SK-N-SH (cell line): Measurements from ENCODE around the gene RGS6. TPM values are rescaled to one million over a fixed set of nuclear protein-coding genes. Genes with fewer than 3 reads are reported as not detected.
"Not testable (repeated sequence)": the region's sequence is repeated elsewhere in the genome, so short reads cannot be mapped to it uniquely, and the experiment has no call there.

ENCODE experiments used
- CTCF ChIA-PET: fragments of 300-600, 350-600 bp; formaldehyde crosslinking; extraction: SDS; loops from one replicate; lab custom pipeline; 2021; lab: Yijun Ruan, JAX
- POLR2A ChIA-PET: fragments of 350-600 bp; sonication (Branson Sonifier 250); formaldehyde crosslinking; extraction: SDS; loops from one replicate; lab custom pipeline; 2020; ENCODE audit warnings: antibody characterized with exemption, inconsistent platforms; lab: Yijun Ruan, JAX
- DNase-seq: peaks from one replicate; pipeline ENCODE4 v3.0.0; 2012
- H2AFZ ChIP-seq: fragments of 200-600 bp; sonication (generic); 2 replicates; pipeline ENCODE4 v1.8.1; 2016; ENCODE audit warnings: antibody characterized with exemption, mild to moderate bottlenecking, low read depth
- H3F3A ChIP-seq: fragments of 200-600 bp; sonication (generic); replicated peaks from 2 replicates; pipeline ENCODE3; 2016; ENCODE audit warnings: antibody characterized with exemption, mild to moderate bottlenecking; ENCODE audit not compliant: insufficient read depth
- H3K27ac ChIP-seq, 2 experiments: fragments of 200-500 bp in 1 of 2; fragments of 200-600 bp in 1 of 2; sonication (Bioruptor generic) in 1 of 2; sonication (generic), shearing (Covaris generic) in 1 of 2; 2 replicates each; pipeline versions ENCODE4 v1.5.1 to v1.6.1; 2014 to 2016; ENCODE audit warnings: low read depth in 2 of 2, inconsistent platforms in 1 of 2, low read length in 1 of 2, mild to moderate bottlenecking in 1 of 2, mixed read lengths in 1 of 2
- H3K27me3 ChIP-seq: fragments of 200-600 bp; sonication (generic), shearing (Covaris generic); 2 replicates; pipeline ENCODE4 v1.6.1; 2016; ENCODE audit warnings: mixed run types; ENCODE audit not compliant: insufficient read depth
- H3K36me3 ChIP-seq, 2 experiments: fragments of 200-500 bp in 1 of 2; fragments of 200-600 bp in 1 of 2; sonication (Bioruptor generic) in 1 of 2; sonication (generic) in 1 of 2; replicated peaks in 1 of 2; 2 replicates each; pipeline versions ENCODE3 to v1.5.1; 2014 to 2016; ENCODE audit warnings: low read length in 1 of 2, mild to moderate bottlenecking in 1 of 2; ENCODE audit not compliant: insufficient read depth in 2 of 2, control insufficient read depth in 1 of 2
- H3K4me1 ChIP-seq, 2 experiments: fragments of 200-500 bp in 1 of 2; fragments of 200-600 bp in 1 of 2; sonication (Bioruptor generic) in 1 of 2; sonication (generic), shearing (Covaris generic) in 1 of 2; 2 replicates each; pipeline versions ENCODE4 v1.5.1 to v1.6.1; 2014 to 2016; ENCODE audit warnings: low read depth in 1 of 2, low read length in 1 of 2, mixed run types in 1 of 2; ENCODE audit not compliant: insufficient read depth in 2 of 2, control insufficient read depth in 1 of 2
- H3K4me2 ChIP-seq: fragments of 200-600 bp; sonication (generic), shearing (Covaris generic); 2 replicates; pipeline ENCODE4 v1.6.1; 2017; ENCODE audit warnings: mixed run types
- H3K4me3 ChIP-seq, 2 experiments: fragments of 200-500 bp in 1 of 2; fragments of 200-600 bp in 1 of 2; sonication (Bioruptor generic) in 1 of 2; sonication (generic), shearing (Covaris generic) in 1 of 2; 2 replicates each; pipeline versions ENCODE4 v1.5.1 to v1.8.1; 2014 to 2016; ENCODE audit warnings: low read depth in 2 of 2, inconsistent platforms in 1 of 2, low read length in 1 of 2, mild to moderate bottlenecking in 1 of 2, mixed read lengths in 1 of 2, moderate library complexity in 1 of 2
- H3K79me2 ChIP-seq: fragments of 200-600 bp; sonication (generic); 2 replicates; pipeline ENCODE4 v1.8.1; 2017; ENCODE audit warnings: mild to moderate bottlenecking; ENCODE audit not compliant: insufficient read depth
- H3K9ac ChIP-seq: fragments of 200-600 bp; sonication (generic); 2 replicates; pipeline ENCODE4 v1.6.1; 2017; ENCODE audit warnings: mixed run types
- H3K9me2 ChIP-seq: fragments of 200-600 bp; sonication (generic); 2 replicates; pipeline ENCODE4 v1.6.1; 2017; ENCODE audit warnings: mixed run types
- H3K9me3 ChIP-seq: fragments of 200-600 bp; sonication (generic); 2 replicates; pipeline ENCODE4 v1.6.1; 2017; ENCODE audit warnings: mixed run types, mild to moderate bottlenecking, moderate library complexity
- H4K20me1 ChIP-seq: fragments of 200-600 bp; sonication (generic); 2 replicates; pipeline ENCODE4 v1.6.1; 2017; ENCODE audit warnings: mild to moderate bottlenecking, mixed run types; ENCODE audit not compliant: insufficient read depth
- FOSL2 ChIP-seq: IDR thresholded peaks from 2 replicates; pipeline ENCODE4 v1.4.0; 2012; ENCODE audit warnings: low read depth, mild to moderate bottlenecking, moderate library complexity, borderline replicate concordance
- FOXJ3 ChIP-seq: sonication (generic); formaldehyde crosslinking; IDR thresholded peaks from 2 replicates; pipeline ENCODE4 v1.5.1; 2020; ENCODE audit warnings: mild to moderate bottlenecking, missing genetic modification reagents
- GABPA ChIP-seq: IDR thresholded peaks from 2 replicates; pipeline ENCODE4 v1.4.0; 2012; ENCODE audit warnings: low read depth, mild to moderate bottlenecking
- GATA2 ChIP-seq: sonication (generic); formaldehyde crosslinking; IDR thresholded peaks from 2 replicates; pipeline ENCODE4 v1.5.0; 2020; ENCODE audit warnings: mild to moderate bottlenecking, missing genetic modification reagents
- NFIC ChIP-seq: IDR thresholded peaks from 2 replicates; pipeline ENCODE4 v1.4.0; 2012; ENCODE audit warnings: borderline replicate concordance
- RAD21 ChIP-seq: IDR thresholded peaks from 2 replicates; pipeline ENCODE4 v1.6.1; 2012; ENCODE audit warnings: mild to moderate bottlenecking, low read length
- RFX5 ChIP-seq: IDR thresholded peaks from 2 replicates; pipeline ENCODE4 v1.6.1; 2012; ENCODE audit warnings: mild to moderate bottlenecking, improper control_type of control experiment, low read length
- TCF12 ChIP-seq: IDR thresholded peaks from 2 replicates; pipeline ENCODE4 v1.4.0; 2012
- TEAD4 ChIP-seq: IDR thresholded peaks from 2 replicates; pipeline ENCODE4 v1.4.0; 2012; ENCODE audit warnings: mild to moderate bottlenecking, borderline replicate concordance; ENCODE audit not compliant: insufficient read depth
- WGBS: methylation state at CpG from one replicate; pipeline ENCODE4 v1.1.6; 2017; ENCODE audit warnings: low lambda C conversion rate; 5-methylcytosine and 5-hydroxymethylcytosine counted together
- polyA plus RNA-seq, 3 experiments: library from polyadenylated mRNA; depleted of rRNA; stranded (reverse); fragments of >200 nt; gene quantifications; 2 replicates each; pipeline ENCODE4 v1.2.3, GENCODE V29; 2012
- TF ChIP-seq, protein P1 (sequence below): IDR thresholded peaks from 2 replicates; pipeline ENCODE4 v1.4.0; 2012; ENCODE audit warnings: low read depth, borderline replicate concordance
- TF ChIP-seq, protein P2 (sequence below): IDR thresholded peaks from 2 replicates; pipeline ENCODE4; 2012
- TF ChIP-seq, protein P3 (sequence below): IDR thresholded peaks from 2 replicates; pipeline ENCODE4 v1.4.0; 2012; ENCODE audit warnings: low read depth
- TF ChIP-seq, protein P4 (sequence below): IDR thresholded peaks from 2 replicates; pipeline ENCODE4 v1.6.1; 2012; ENCODE audit warnings: mild to moderate bottlenecking, low read depth, low read length, moderate library complexity

Gene RGS6
- polyA plus RNA-seq, 1 of the 3 experiments (the other 2 are of a cell fraction): not detected

DNA sequence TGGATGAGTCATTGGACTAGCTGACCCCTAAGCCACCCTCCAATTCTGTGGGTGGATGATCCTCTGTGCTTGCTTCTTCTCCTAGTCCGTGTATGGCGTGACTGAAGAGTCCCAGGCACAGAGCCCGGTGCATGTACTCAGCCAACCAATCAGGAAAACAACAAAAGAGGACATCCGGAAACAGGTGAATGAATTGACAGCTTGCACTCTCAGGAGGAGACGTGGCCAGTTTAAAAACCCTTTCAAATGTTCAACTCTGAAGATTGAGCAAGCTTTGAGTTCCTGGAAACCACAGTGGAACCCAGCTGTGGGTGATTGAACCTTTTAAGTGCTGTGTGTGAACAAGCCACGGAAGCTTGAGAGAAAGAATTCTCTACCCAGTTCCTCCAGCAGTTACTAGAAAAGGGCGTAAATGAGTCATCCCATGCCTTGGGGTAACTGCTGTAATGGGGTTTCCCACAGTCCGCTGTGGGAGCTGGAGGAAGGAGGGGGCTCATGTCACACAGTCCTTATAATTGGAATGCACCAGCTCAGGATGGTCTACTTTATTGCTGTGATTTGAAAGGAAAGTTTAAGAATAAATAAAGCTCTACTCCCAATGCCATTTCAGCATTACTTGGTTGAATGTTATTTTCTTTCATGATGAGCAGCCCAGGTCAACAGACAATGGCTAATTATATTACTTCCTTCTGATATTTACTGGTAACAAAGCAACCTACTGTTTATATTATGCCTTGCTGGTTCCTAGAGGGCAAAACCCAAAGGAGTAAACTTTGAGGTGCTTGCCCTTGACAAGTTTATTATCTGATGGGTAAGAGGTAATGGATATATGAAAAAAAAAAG lies 544.6 kb downstream of the RGS6 start (continued):
- TF ChIP-seq TCF12 (no peak), FOXJ3 (no peak), GATA2 (CRISPR knock-in tag) (no peak), RFX5 (no peak), TEAD4 (no peak), RAD21 (no peak), FOSL2 (no peak)
- TF ChIP-seq, protein P1, sequence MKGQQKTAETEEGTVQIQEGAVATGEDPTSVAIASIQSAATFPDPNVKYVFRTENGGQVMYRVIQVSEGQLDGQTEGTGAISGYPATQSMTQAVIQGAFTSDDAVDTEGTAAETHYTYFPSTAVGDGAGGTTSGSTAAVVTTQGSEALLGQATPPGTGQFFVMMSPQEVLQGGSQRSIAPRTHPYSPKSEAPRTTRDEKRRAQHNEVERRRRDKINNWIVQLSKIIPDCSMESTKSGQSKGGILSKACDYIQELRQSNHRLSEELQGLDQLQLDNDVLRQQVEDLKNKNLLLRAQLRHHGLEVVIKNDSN: no peak

DNA sequence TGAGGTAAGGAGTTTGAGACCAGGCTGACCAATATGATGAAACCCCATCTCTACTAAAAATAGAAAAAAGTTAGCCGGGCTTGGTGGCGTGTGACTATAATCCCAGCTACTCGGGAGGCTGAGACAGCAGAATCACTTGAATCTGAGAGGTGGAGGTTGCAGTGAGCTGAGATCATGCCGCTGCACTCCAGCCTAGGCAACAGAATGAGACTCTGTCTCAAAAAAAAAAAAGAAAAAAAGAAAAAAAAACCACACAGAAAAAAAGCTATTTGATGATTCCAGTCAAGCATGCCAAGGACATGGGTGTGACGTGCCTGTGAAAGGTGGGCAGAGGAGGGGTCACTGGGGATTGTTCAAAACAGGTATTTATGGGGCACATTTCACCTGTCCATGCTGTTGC lies 545.3 kb downstream of the RGS6 start:
- H3K4me3 ChIP-seq, H3K9ac ChIP-seq, DNase-seq: not testable (repeated sequence)

DNA sequence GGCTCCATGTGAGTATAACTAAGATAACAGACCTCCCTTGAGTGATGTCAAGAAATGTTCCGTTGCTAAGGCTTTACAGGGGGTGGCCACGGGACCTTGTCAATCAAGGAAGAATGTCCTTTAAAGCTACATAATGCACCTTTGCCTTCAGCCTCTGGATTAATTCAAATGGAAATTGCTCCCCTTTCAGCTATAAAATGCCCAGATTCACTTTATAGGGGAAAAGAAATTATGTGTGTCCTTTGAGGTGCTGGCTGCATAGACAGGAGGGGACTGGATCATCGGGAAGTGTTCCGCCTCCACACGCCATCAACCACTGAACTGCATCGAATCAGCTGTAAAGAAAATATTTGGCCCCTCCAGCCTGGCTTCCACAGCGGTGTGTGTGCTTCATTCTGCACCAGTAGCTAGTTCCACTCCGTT lies 546.3 kb downstream of the RGS6 start:
- H3K36me3 ChIP-seq: no peaks in the 10 kb centered on the region
- no peaks in the 10 kb centered on the region for H4K20me1 ChIP-seq
- POLR2A ChIA-PET: no interaction called here
- WGBS: 27% methylated on average over 8 of the region's 8 CpGs
- no peak for DNase-seq
- H3K4me2 ChIP-seq: no peak overlapping the region
- H3K4me1 ChIP-seq: peaks cover 0 to 3% of the 10 kb centered on the region in 2 experiments; a peak in 1 of 4 replicates
- H3K27me3 ChIP-seq: peaks cover 12% of the 10 kb centered on the region; the same call in 1 of the 2 replicates
- no peaks in the 10 kb centered on the region for H3K79me2 ChIP-seq
- CTCF ChIA-PET: interaction anchor here (1.1 to 1.5 kb wide), 3 partner anchors 18 to 38 kb away, joined by 3 to 5 read pairs (median 3); no protein-coding TSS in a partner anchor
- no peak overlapping the region for H3K9ac ChIP-seq
- no peaks in the 10 kb centered on the region for H3F3A ChIP-seq
- H3K27ac ChIP-seq: no peak overlapping the region
- TF ChIP-seq, protein P2, sequence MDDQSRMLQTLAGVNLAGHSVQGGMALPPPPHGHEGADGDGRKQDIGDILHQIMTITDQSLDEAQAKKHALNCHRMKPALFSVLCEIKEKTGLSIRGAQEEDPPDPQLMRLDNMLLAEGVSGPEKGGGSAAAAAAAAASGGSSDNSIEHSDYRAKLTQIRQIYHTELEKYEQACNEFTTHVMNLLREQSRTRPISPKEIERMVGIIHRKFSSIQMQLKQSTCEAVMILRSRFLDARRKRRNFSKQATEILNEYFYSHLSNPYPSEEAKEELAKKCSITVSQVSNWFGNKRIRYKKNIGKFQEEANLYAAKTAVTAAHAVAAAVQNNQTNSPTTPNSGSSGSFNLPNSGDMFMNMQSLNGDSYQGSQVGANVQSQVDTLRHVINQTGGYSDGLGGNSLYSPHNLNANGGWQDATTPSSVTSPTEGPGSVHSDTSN: no peak
- TF ChIP-seq, protein P3, sequence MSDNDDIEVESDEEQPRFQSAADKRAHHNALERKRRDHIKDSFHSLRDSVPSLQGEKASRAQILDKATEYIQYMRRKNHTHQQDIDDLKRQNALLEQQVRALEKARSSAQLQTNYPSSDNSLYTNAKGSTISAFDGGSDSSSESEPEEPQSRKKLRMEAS: no peak
- TF ChIP-seq TEAD4 (no peak), GABPA (no peak), GATA2 (CRISPR knock-in tag) (no peak), NFIC (no peak), RAD21 (no peak)
- TF ChIP-seq, protein P4, sequence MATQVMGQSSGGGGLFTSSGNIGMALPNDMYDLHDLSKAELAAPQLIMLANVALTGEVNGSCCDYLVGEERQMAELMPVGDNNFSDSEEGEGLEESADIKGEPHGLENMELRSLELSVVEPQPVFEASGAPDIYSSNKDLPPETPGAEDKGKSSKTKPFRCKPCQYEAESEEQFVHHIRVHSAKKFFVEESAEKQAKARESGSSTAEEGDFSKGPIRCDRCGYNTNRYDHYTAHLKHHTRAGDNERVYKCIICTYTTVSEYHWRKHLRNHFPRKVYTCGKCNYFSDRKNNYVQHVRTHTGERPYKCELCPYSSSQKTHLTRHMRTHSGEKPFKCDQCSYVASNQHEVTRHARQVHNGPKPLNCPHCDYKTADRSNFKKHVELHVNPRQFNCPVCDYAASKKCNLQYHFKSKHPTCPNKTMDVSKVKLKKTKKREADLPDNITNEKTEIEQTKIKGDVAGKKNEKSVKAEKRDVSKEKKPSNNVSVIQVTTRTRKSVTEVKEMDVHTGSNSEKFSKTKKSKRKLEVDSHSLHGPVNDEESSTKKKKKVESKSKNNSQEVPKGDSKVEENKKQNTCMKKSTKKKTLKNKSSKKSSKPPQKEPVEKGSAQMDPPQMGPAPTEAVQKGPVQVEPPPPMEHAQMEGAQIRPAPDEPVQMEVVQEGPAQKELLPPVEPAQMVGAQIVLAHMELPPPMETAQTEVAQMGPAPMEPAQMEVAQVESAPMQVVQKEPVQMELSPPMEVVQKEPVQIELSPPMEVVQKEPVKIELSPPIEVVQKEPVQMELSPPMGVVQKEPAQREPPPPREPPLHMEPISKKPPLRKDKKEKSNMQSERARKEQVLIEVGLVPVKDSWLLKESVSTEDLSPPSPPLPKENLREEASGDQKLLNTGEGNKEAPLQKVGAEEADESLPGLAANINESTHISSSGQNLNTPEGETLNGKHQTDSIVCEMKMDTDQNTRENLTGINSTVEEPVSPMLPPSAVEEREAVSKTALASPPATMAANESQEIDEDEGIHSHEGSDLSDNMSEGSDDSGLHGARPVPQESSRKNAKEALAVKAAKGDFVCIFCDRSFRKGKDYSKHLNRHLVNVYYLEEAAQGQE: no peak
- H3K9me3 ChIP-seq: no peaks in the 10 kb centered on the region
- no peak overlapping the region for H3K4me3 ChIP-seq
- H2AFZ ChIP-seq: no peak overlapping the region
- H3K9me2 ChIP-seq: no peaks in the 10 kb centered on the region

More for the DNA sequence above, 545.3 kb downstream of the RGS6 start:
- H3K27me3 ChIP-seq: peaks cover 12% of the 10 kb centered on the region; the same call in 1 of the 2 replicates
- POLR2A ChIA-PET, H3K36me3 ChIP-seq, H3K4me2 ChIP-seq, H3K27ac ChIP-seq, H3K4me1 ChIP-seq, H2AFZ ChIP-seq, H3K9me2 ChIP-seq, H3K79me2 ChIP-seq, H3F3A ChIP-seq, H3K9me3 ChIP-seq, H4K20me1 ChIP-seq: not testable (repeated sequence)
- 30% methylated on average over 5 of the region's 5 CpGs for WGBS
- CTCF ChIA-PET: interaction anchor here (1.1 to 1.2 kb wide), 2 partner anchors 36 to 39 kb away, joined by 3 to 5 read pairs; no protein-coding TSS in a partner anchor
